H1 (cell line): Measurements from ENCODE around the gene MIF4GD. TPM values are rescaled to one million over a fixed set of nuclear protein-coding genes. Genes with fewer than 3 reads are reported as not detected.

Source experiments
- ATF3 ChIP-seq: IDR thresholded peaks from 2 replicates; pipeline ENCODE4 v1.6.1; 2011; ENCODE audit warnings: low read depth, mild to moderate bottlenecking, low read length; ENCODE audit not compliant: insufficient read depth
- CTCF ChIP-seq, 3 experiments: IDR thresholded peaks; 1 replicate in 2 of 3; 2 replicates in 1 of 3; pipeline versions ENCODE4 v1.5.1 to v1.6.1; 2011; ENCODE audit warnings: low read length in 3 of 3, mild to moderate bottlenecking in 3 of 3, inconsistent platforms in 2 of 3, low read depth in 1 of 3, moderate library complexity in 1 of 3; ENCODE audit not compliant: insufficient read depth in 1 of 3; ENCODE audit errors: control extremely low read depth in 1 of 3
- POU5F1 ChIP-seq: IDR thresholded peaks from 2 replicates; pipeline ENCODE4 v1.6.1; 2011; ENCODE audit warnings: low read depth, mild to moderate bottlenecking, low read length, moderate library complexity
- SIX5 ChIP-seq: IDR thresholded peaks from 2 replicates; pipeline ENCODE4 v1.6.1; 2011; ENCODE audit warnings: mild to moderate bottlenecking, low read depth, low read length
- polyA plus RNA-seq, 7 experiments: library from polyadenylated mRNA; depleted of rRNA in 3 of 7; stranded (reverse) in 5 of 7; unstranded in 2 of 7; fragments of >200 nt in 5 of 7; fragments of 200-250 nt in 2 of 7; gene quantifications; 1 replicate in 5 of 7; 2 replicates in 1 of 7; 4 replicates in 1 of 7; pipeline versions ENCODE4 v1.2.1 to v1.2.3, GENCODE V29; 2011 to 2013; ENCODE audit warnings: missing spikeins in 2 of 7, mixed read lengths in 2 of 7
- total RNA-seq: library from RNA; stranded (reverse); fragmentation: NEBNext Ultra II Directional; extraction: Animal tissue kit (Norgen Biotek cat#: 25700); gene quantifications from 2 replicates; pipeline ENCODE4 v1.2.1, GENCODE V29; 2021

MIF4GD gene
- total and polyA plus RNA-seq, 2 of the 8 experiments (the other 6 are each of a cell fraction or from before 2014, with no cell fraction given): 16.1 to 51.1 TPM

GRCh38 chr17:75225016-75225415 lies 46.0 kb downstream of the MIF4GD start (continued):
- TF ChIP-seq SIX5 (no peak), ATF3 (no peak), CTCF (IDR thresholded peaks at IDR 0.05; ENCODE audit: control extremely low read depth in 1 of 3, insufficient read depth in 1 of 3, low read depth in 1 of 3, low read length in 3 of 3) (no peak), POU5F1 (no peak)
